CD4-positive, alpha-beta T cell treated with Interleukin-17A for 4 hours (primary cell): Measurements from ENCODE around the gene PRPS1.
A peak's percentile ranks its signal among the peaks of the same experiment; 100 is the strongest.
"Not testable (repeated sequence)": the region's sequence is repeated elsewhere in the genome, so short reads cannot be mapped to it uniquely, and the experiment has no call there.

Experiments
- DNase-seq: peaks from one replicate; pipeline ENCODE4 v3.0.0-alpha.2; 2020; ENCODE audit warnings: mixed read lengths

The PRPS1 gene

GRCh38 chrX:107627838-107628661, at the start of gene PRPS1:
PRPS1 (plus strand) TSS chrX:107628510; CDS start chrX:107628629, 119 bp downstream.
- peak; percentile 89 for DNase-seq

GRCh38 chrX:107579956-107580355, 48.4 kb upstream of the PRPS1 start:
- no peak for DNase-seq

- DNase-seq: no peak
Measured at GRCh38 chrX:107581923-107582322, 46.4 kb upstream of the PRPS1 start.

GRCh38 chrX:107589243-107589642, 39.1 kb upstream of the PRPS1 start:
- no peak for DNase-seq

- no peak for DNase-seq
Measured at GRCh38 chrX:107596651-107597050, 31.7 kb upstream of the PRPS1 start.

- DNase-seq: no peak
Measured at GRCh38 chrX:107597264-107597663, 31.0 kb upstream of the PRPS1 start.

- DNase-seq: no peak
Measured at GRCh38 chrX:107597791-107598190, 30.5 kb upstream of the PRPS1 start.

- no peak for DNase-seq
Measured at GRCh38 chrX:107599450-107599861, 28.9 kb upstream of the PRPS1 start.

- no peak for DNase-seq
Measured at GRCh38 chrX:107600366-107600765, 27.9 kb upstream of the PRPS1 start.

- no peak for DNase-seq
Measured at GRCh38 chrX:107601326-107601725, 27.0 kb upstream of the PRPS1 start.

- DNase-seq: no peak
Measured at GRCh38 chrX:107601759-107602158, 26.6 kb upstream of the PRPS1 start.

- no peak for DNase-seq
Measured at GRCh38 chrX:107602694-107603239, 25.5 kb upstream of the PRPS1 start.

- no peak for DNase-seq
Measured at GRCh38 chrX:107603429-107604159, 24.7 kb upstream of the PRPS1 start.

GRCh38 chrX:107609061-107609460, 19.2 kb upstream of the PRPS1 start:
- not testable (repeated sequence) for DNase-seq

- DNase-seq: no peak
Measured at GRCh38 chrX:107610667-107611066, 17.6 kb upstream of the PRPS1 start.

GRCh38 chrX:107619885-107620322, 8.4 kb upstream of the PRPS1 start:
- DNase-seq: no peak

- DNase-seq: no peak
Measured at GRCh38 chrX:107624893-107625292, 3.4 kb upstream of the PRPS1 start.

- no peak for DNase-seq
Measured at GRCh38 chrX:107625739-107626138, 2.6 kb upstream of the PRPS1 start.

- DNase-seq: no peak
Measured at GRCh38 chrX:107626481-107626880, 1.8 kb upstream of the PRPS1 start.

GRCh38 chrX:107626916-107627315, 1.4 kb upstream of the PRPS1 start:
- DNase-seq: no peak

- peak; percentile 53 for DNase-seq
Measured at GRCh38 chrX:107628662-107629539, 591 bp downstream of the PRPS1 start.

- DNase-seq: no peak
Measured at GRCh38 chrX:107629540-107629909, 1.2 kb downstream of the PRPS1 start.
